Activated B cell treated with CpG ODN at 0.5 μM for 24 hours (primary cell): ENCODE results near the gene RFX8. TPM values are rescaled to one million over a fixed set of nuclear protein-coding genes. Genes with fewer than 3 reads are reported as not detected.

Experiments
- ATAC-seq: fragments of 200-7000 bp; cut with Tn5 transposase; one replicate; pipeline ENCODE4 v1.10.0; 2021; ENCODE audit warnings: low read depth, mild to moderate bottlenecking, moderate library complexity
- CTCF ChIA-PET: fragments of 350-600 bp; sonication (Branson Sonifier 250); formaldehyde crosslinking; loops from one replicate; lab custom pipeline; 2021; ENCODE audit warnings: antibody characterized with exemption; lab: Charles Lee
- POLR2A ChIA-PET: fragments of 350-600 bp; sonication (Branson Sonifier 250); formaldehyde crosslinking; loops from one replicate; lab custom pipeline; 2021; ENCODE audit warnings: antibody characterized with exemption; lab: Charles Lee
- DNase-seq: peaks from one replicate; pipeline ENCODE4 v3.0.0; 2022
- H3K27ac Mint-ChIP-seq: one replicate; pipeline ENCODE4 v1.8.0; 2020; ENCODE audit warnings: mixed read lengths
- H3K27me3 Mint-ChIP-seq: one replicate; pipeline ENCODE4 v1.8.0; 2021; ENCODE audit warnings: mixed read lengths
- H3K36me3 Mint-ChIP-seq: one replicate; pipeline ENCODE4 v1.8.0; 2021; ENCODE audit warnings: low read depth, mixed read lengths
- H3K4me1 Mint-ChIP-seq: one replicate; pipeline ENCODE4 v1.8.0; 2021; ENCODE audit warnings: mixed read lengths
- H3K4me3 Mint-ChIP-seq: one replicate; pipeline ENCODE4 v1.8.0; 2020; ENCODE audit warnings: mild to moderate bottlenecking, mixed read lengths
- H3K9me3 Mint-ChIP-seq: one replicate; pipeline ENCODE4 v1.8.0; 2020; ENCODE audit warnings: mixed read lengths
- intact Hi-C: fragments of 100-400 bp; cut with micrococcal nuclease; formaldehyde crosslinking; loops from one replicate; pipeline ENCODE4 v1.15.1; 2024
- total RNA-seq: library from RNA; stranded (reverse); gene quantifications from 2 replicates; pipeline ENCODE4 v1.2.3, GENCODE V29; 2022
- TF ChIP-seq, protein P1 (sequence below): fragments of 200-600 bp; IDR thresholded peaks from one replicate; pipeline ENCODE4 v1.8.0; 2022; ENCODE audit warnings: antibody characterized with exemption, mild to moderate bottlenecking

The RFX8 gene
- total RNA-seq, 1 donor from 2014 or later, result not detected

DNA sequence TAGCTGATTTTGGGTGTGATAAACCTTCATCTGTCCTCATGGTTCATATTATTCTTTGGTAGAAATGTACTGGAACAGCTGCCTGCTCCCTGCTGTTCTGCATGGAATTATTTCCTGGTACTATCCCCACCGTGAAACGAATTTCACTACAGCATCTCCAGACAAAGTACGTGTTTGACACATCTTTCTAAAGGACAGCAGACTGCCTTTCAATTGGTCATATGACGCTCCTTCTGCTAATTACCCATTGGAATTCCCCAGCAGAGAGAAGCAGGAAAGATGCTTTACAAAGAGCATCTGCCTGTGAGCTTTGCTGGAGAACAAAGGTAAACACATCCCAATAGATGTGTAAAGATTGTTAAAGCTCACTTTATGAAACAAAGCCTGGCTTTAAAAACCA, 4.4 kb upstream of the RFX8 start:
- Mint-ChIP-seq H3K9me3 (no peaks in the 10 kb centered on the region), H3K27ac (no peak overlapping the region), H3K36me3 (no peaks in the 10 kb centered on the region), H3K27me3 (peaks cover 23% of the 10 kb centered on the region), H3K4me1 (peaks cover 7% of the 10 kb centered on the region), H3K4me3 (no peak overlapping the region)
- intact Hi-C loops, result no loop called here
- ChIA-PET CTCF (no interaction called here), POLR2A (interaction anchor here (0.6 kb wide), 1 partner anchor 498 kb away, joined by 4 read pairs; no protein-coding TSS in a partner anchor)
- no peak for DNase-seq
- ATAC-seq, result no peak
- TF ChIP-seq, protein P1, sequence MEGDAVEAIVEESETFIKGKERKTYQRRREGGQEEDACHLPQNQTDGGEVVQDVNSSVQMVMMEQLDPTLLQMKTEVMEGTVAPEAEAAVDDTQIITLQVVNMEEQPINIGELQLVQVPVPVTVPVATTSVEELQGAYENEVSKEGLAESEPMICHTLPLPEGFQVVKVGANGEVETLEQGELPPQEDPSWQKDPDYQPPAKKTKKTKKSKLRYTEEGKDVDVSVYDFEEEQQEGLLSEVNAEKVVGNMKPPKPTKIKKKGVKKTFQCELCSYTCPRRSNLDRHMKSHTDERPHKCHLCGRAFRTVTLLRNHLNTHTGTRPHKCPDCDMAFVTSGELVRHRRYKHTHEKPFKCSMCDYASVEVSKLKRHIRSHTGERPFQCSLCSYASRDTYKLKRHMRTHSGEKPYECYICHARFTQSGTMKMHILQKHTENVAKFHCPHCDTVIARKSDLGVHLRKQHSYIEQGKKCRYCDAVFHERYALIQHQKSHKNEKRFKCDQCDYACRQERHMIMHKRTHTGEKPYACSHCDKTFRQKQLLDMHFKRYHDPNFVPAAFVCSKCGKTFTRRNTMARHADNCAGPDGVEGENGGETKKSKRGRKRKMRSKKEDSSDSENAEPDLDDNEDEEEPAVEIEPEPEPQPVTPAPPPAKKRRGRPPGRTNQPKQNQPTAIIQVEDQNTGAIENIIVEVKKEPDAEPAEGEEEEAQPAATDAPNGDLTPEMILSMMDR, result no peak

DNA sequence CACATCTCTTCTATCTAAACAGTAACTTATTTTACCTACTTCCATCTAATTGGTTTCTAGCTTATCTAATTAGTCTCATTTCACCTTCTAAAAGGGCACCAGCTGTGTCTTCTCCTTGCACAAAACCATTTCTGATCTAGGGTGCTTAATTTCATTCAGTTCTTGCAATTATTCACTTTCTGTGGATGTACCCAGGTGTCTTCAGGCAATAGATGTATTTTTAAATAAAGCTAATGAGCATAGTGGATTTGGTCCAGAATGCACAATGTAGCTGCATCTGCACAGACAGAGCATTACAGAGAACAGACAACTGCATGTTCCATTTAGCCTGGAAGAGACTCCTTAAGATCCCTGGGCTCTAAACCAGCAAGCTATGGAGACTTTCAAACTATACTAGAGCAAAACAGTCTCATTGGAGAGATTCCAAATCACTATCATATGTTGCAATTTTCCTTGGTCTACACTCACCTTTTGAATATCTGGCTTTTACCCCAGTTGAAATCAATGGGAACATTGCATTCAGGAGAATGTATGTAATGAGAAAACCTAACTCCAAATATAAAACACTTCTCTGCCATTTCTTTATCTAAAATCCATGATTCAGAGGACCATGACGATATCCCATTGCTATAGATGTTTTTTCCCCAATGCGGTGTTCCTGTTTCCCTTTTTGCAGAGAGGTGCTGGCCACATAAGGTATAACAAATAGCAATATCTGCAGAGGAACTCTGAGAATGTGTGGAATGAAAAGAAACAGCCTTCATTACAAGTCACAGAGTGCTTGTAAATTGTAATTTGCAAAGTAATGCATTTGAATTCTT, 3.5 kb upstream of the RFX8 start:
- TF ChIP-seq, protein P1, result no peak
- Mint-ChIP-seq H3K36me3 (no peaks in the 10 kb centered on the region), H3K27ac (no peak overlapping the region), H3K27me3 (peaks cover 26% of the 10 kb centered on the region), H3K4me1 (peaks cover 10% of the 10 kb centered on the region), H3K4me3 (no peak overlapping the region), H3K9me3 (no peaks in the 10 kb centered on the region)
- DNase-seq, result no peak
- POLR2A ChIA-PET, result no interaction called here
- CTCF ChIA-PET, result no interaction called here
- intact Hi-C loops, result no loop called here
- no peak for ATAC-seq

DNA sequence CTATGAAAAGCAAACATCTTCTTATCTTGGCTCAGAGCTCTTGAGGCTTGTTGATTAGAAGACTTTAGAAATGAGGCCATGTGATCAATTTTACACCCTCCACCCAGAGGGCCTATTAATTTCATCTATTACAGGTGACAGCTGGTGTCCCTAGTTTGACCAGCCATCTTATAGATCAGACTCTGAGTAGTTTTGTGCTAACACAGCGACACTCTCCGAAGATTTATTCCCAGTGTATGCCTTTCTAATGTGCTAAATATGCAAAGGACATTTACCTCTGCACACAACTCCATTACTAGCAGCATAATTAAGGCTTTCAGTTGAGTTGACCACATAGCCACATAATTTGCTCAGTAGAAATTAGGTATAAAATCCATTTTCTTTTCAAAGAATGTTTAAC, 2.6 kb upstream of the RFX8 start:
- H3K4me1 Mint-ChIP-seq, result peaks cover 10% of the 10 kb centered on the region
- H3K4me3 Mint-ChIP-seq, result no peak overlapping the region
- ChIA-PET CTCF (no interaction called here), POLR2A (no interaction called here)
- TF ChIP-seq, protein P1, result no peak
- no peak overlapping the region for H3K27ac Mint-ChIP-seq
- peaks cover 33% of the 10 kb centered on the region for H3K27me3 Mint-ChIP-seq
- H3K36me3 Mint-ChIP-seq, result no peaks in the 10 kb centered on the region
- ATAC-seq, result no peak
- intact Hi-C loops, result no loop called here
- DNase-seq, result no peak
- H3K9me3 Mint-ChIP-seq, result no peaks in the 10 kb centered on the region

DNA sequence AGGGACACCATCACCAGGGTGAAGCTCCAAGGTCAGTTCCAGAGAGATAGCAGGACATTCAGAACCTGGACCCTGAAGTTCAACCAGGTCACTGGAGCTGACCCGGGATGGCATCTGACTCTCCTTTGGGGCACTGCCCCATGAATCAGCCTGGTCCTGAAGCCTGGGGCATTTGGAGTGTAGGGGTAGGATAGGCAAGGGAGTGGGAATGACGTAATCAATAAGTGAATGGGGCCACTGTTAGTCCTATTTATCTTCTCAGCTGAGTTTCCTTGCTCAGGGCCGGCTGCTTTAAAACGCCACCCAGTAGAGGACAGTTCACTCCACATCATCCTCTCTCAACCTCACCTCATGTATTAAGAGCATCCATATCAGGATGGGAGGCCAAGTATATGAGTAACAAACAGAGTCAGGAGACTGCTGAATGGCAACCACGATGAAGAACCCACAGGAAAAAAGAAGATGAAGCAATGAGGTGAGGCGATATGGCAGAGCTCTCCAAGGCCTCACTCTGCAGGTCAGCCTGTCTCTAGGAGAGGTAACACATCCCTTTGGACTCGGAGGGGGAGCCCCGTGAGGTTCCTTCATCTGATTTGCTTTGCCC, 1.8 kb upstream of the RFX8 start:
- Mint-ChIP-seq H3K27ac (no peak overlapping the region), H3K9me3 (no peaks in the 10 kb centered on the region), H3K36me3 (no peaks in the 10 kb centered on the region), H3K27me3 (peaks cover 35% of the 10 kb centered on the region), H3K4me3 (no peak overlapping the region), H3K4me1 (peaks cover 10% of the 10 kb centered on the region)
- DNase-seq (no peak), ATAC-seq (no peak)
- CTCF ChIA-PET, result no interaction called here
- POLR2A ChIA-PET, result no interaction called here
- intact Hi-C loops, result no loop called here
- TF ChIP-seq, protein P1, result no peak
